GM12878 (cell line): Measurements from ENCODE around the gene NPAS2. TPM values are rescaled to one million over a fixed set of nuclear protein-coding genes. Genes with fewer than 3 reads are reported as not detected.

Experiments
- ATAC-seq: fragments of 200-7000 bp; cut with Tn5 transposase; 3 replicates; pipeline ENCODE4 v1.9.1; 2020; ENCODE audit warnings: mild to moderate bottlenecking, moderate library complexity
- BruUV-seq: library from RNA; stranded (reverse); fragments of 400-500 nt; replicated peaks from 2 replicates; lab custom pipeline; 2021; lab: Mats Ljungman, UMichigan
- CTCF ChIA-PET: fragments of 300-600 bp; sonication (Branson Sonifier 250); formaldehyde crosslinking; extraction: SDS; loops from one replicate; lab custom pipeline; 2021; ENCODE audit warnings: inconsistent platforms; lab: Yijun Ruan, JAX
- POLR2A ChIA-PET: fragments of 350-600 bp; formaldehyde crosslinking; extraction: SDS; loops from one replicate; lab custom pipeline; 2021; ENCODE audit warnings: inconsistent platforms; lab: Charles Lee
- RAD21 ChIA-PET: fragments of 300-600 bp; sonication (Branson Sonifier 250); formaldehyde crosslinking; loops from one replicate; lab custom pipeline; 2023; ENCODE audit warnings: antibody characterized with exemption; ENCODE audit not compliant: unreplicated experiment; lab: Charles Lee
- SMC1A ChIA-PET: fragments of 300-600 bp; sonication (Branson Sonifier 250); formaldehyde crosslinking; loops from one replicate; lab custom pipeline; 2023; ENCODE audit not compliant: unreplicated experiment, uncharacterized antibody; lab: Charles Lee
- DNase-seq: peaks from one replicate; pipeline ENCODE4 v3.0.0-alpha.2; 2011; ENCODE audit warnings: low read depth, low spot score
- FAIRE-seq: peaks from 3 replicates; lab custom pipeline; 2011; peaks lifted over from hg19 to GRCh38; lab: Jason Lieb, UNC
- H2AFZ ChIP-seq: 2 replicates; pipeline ENCODE4 v1.6.0; 2011; ENCODE audit warnings: low read depth, low read length, control low read depth; ENCODE audit not compliant: control insufficient read depth
- H3K27ac ChIP-seq: 2 replicates; pipeline ENCODE4 v1.5.1; 2011; ENCODE audit warnings: control low read depth; ENCODE audit not compliant: control insufficient read depth, insufficient read depth
- H3K27me3 ChIP-seq, 2 experiments: replicated peaks in 1 of 2; 2 replicates each; pipeline versions ENCODE4 v1.6.0 to v1.6.1; 2011; ENCODE audit warnings: low read length in 1 of 2; ENCODE audit not compliant: control insufficient read depth in 2 of 2, insufficient read depth in 2 of 2
- H3K36me3 ChIP-seq, 2 experiments: 2 replicates each; pipeline ENCODE4 v1.5.1; 2011; ENCODE audit warnings: low read length in 1 of 2; ENCODE audit not compliant: control insufficient read depth in 2 of 2, insufficient read depth in 2 of 2
- H3K4me1 ChIP-seq: 2 replicates; pipeline ENCODE4 v1.6.1; 2011; ENCODE audit warnings: mild to moderate bottlenecking, low read length, moderate library complexity, mixed read lengths; ENCODE audit not compliant: control insufficient read depth, insufficient read depth
- H3K4me2 ChIP-seq: 2 replicates; pipeline ENCODE4 v1.6.0; 2011; ENCODE audit warnings: control low read depth; ENCODE audit not compliant: control insufficient read depth, insufficient read depth
- H3K4me3 ChIP-seq: fragments of 200-600 bp; sonication (generic); 2 replicates; pipeline ENCODE4 v1.5.1; 2016
- H3K79me2 ChIP-seq: 2 replicates; pipeline ENCODE4 v1.6.0; 2011; ENCODE audit warnings: low read length; ENCODE audit not compliant: control insufficient read depth, insufficient read depth
- H3K9ac ChIP-seq: 2 replicates; pipeline ENCODE4 v1.8.0; 2011; ENCODE audit warnings: low read length, control low read depth, mixed read lengths; ENCODE audit not compliant: control insufficient read depth, insufficient read depth
- H3K9me3 ChIP-seq: replicated peaks from 3 replicates; pipeline ENCODE4 v1.5.1; 2011; ENCODE audit warnings: mild to moderate bottlenecking, low read length; ENCODE audit not compliant: control insufficient read depth, insufficient read depth
- H4K20me1 ChIP-seq: 2 replicates; pipeline ENCODE4 v1.6.0; 2011; ENCODE audit not compliant: control insufficient read depth, insufficient read depth
- ASH2L ChIP-seq: fragments of 300-600, 200-600 bp; sonication (generic); IDR thresholded peaks from 2 replicates; pipeline ENCODE4 v1.6.1; 2017; ENCODE audit warnings: low read depth, mild to moderate bottlenecking, borderline replicate concordance
- BCLAF1 ChIP-seq: fragments of 450-650 bp; IDR thresholded peaks from 2 replicates; pipeline ENCODE4 v1.6.1; 2017; ENCODE audit warnings: antibody characterized with exemption, mild to moderate bottlenecking, moderate library complexity
- CEBPB ChIP-seq, 2 experiments: fragments of 150-350 bp in 1 of 2; IDR thresholded peaks; 2 replicates each; pipeline ENCODE4 v1.6.1; 2012 to 2014; ENCODE audit warnings: low read depth in 2 of 2, low read length in 2 of 2, borderline replicate concordance in 1 of 2, inconsistent platforms in 1 of 2
- CHD2 ChIP-seq: IDR thresholded peaks from 2 replicates; pipeline ENCODE4 v1.6.1; 2011; ENCODE audit warnings: low read depth, low read length, improper control_type of control experiment, borderline replicate concordance
- E2F8 ChIP-seq: fragments of 450-650 bp; IDR thresholded peaks from 2 replicates; pipeline ENCODE4 v1.6.1; 2018; ENCODE audit warnings: mild to moderate bottlenecking, low read depth, moderate library complexity; ENCODE audit not compliant: partially characterized antibody
- EZH2 ChIP-seq: IDR thresholded peaks from 2 replicates; pipeline ENCODE4 v1.6.1; 2012; ENCODE audit warnings: low read depth, mild to moderate bottlenecking, control low read depth, inconsistent platforms, low read length, borderline replicate concordance; ENCODE audit not compliant: control insufficient read depth
- HDAC6 ChIP-seq: fragments of 200-600 bp; sonication (generic); IDR thresholded peaks from one replicate; pipeline ENCODE4 v1.8.0; 2017; ENCODE audit warnings: antibody characterized with exemption; ENCODE audit not compliant: unreplicated experiment
- IRF4 ChIP-seq: IDR thresholded peaks from 2 replicates; pipeline ENCODE4 v1.6.1; 2011; ENCODE audit warnings: low read depth, low read length
- MYC ChIP-seq: IDR thresholded peaks from 2 replicates; pipeline ENCODE4 v1.6.1; 2011; ENCODE audit warnings: mild to moderate bottlenecking, low read length, moderate library complexity, inconsistent platforms; ENCODE audit not compliant: insufficient read depth, insufficient replicate concordance, insufficient read length, severe bottlenecking
- RBBP5 ChIP-seq: fragments of 200-600 bp; sonication (generic); conservative IDR thresholded peaks from 2 replicates; pipeline ENCODE4 v1.6.1; 2016
- SMARCA5 ChIP-seq: fragments of 450-650 bp; IDR thresholded peaks from 2 replicates; pipeline ENCODE4 v1.6.1; 2017; ENCODE audit warnings: mild to moderate bottlenecking
- SREBF1 ChIP-seq: IDR thresholded peaks from 2 replicates; pipeline ENCODE4 v1.6.1; 2012; ENCODE audit warnings: mild to moderate bottlenecking, low read length
- TCF7 ChIP-seq: IDR thresholded peaks from 2 replicates; pipeline ENCODE4 v1.6.1; 2014; ENCODE audit warnings: antibody characterized with exemption, borderline replicate concordance
- ZBTB11 ChIP-seq: fragments of 450-650 bp; formaldehyde crosslinking; IDR thresholded peaks from 2 replicates; pipeline ENCODE4 v1.5.0; 2022; ENCODE audit warnings: mild to moderate bottlenecking, missing genetic modification characterization
- WGBS: methylation state at CpG from one replicate; pipeline ENCODE4 v1.1.6; 2016; ENCODE audit warnings: low lambda C conversion rate; ENCODE audit not compliant: insufficient replicate concordance, insufficient coverage; ENCODE audit errors: missing lambda C conversion rate; 5-methylcytosine and 5-hydroxymethylcytosine counted together
- in situ Hi-C: fragments of 300-500 bp; cut with MboI; formaldehyde crosslinking; loops from 9 replicates; pipeline ENCODE4 v1.14.3; 2018; ENCODE audit warnings: mixed read lengths
- intact Hi-C: fragments of 100-400 bp; cut with micrococcal nuclease; formaldehyde crosslinking; loops from one replicate; pipeline ENCODE4 v1.14.2; 2022; ENCODE audit not compliant: unreplicated experiment
- polyA plus RNA-seq, 11 experiments: library from polyadenylated mRNA; depleted of rRNA in 4 of 11; unstranded in 6 of 11; stranded (reverse) in 5 of 11; fragments of >200 nt; fragmentation: Nextera tagmentation in 4 of 11; fragmentation: Illumina TruSeq in 1 of 11; extraction: Ambion mirVana in 4 of 11; extraction: Trizol in 1 of 11; gene quantifications; 1 replicate in 1 of 11; 2 replicates in 10 of 11; pipeline versions ENCODE4 v1.2.1 to v1.2.3, GENCODE V29; 2011 to 2016; ENCODE audit warnings: inconsistent platforms in 2 of 11, missing spikeins in 2 of 11, low read depth in 1 of 11
- total RNA-seq, 4 experiments: library from RNA; depleted of rRNA in 3 of 4; stranded (reverse); fragments of >200 nt in 3 of 4; fragmentation: Illumina TruSeq in 1 of 4; extraction: Trizol in 1 of 4; gene quantifications; 2 replicates each; pipeline versions ENCODE4 v1.2.1 to v1.2.3, GENCODE V29; 2013 to 2021

Gene NPAS2
- total and polyA plus RNA-seq, 10 of the 15 experiments (the other 5 are each of a cell fraction or from before 2014, with no cell fraction given): 0.08 TPM; not detected in 9

GRCh38 chr2:100840519-100840918 lies 20.6 kb downstream of the NPAS2 start:
- H3K36me3 ChIP-seq: no peaks in the 10 kb centered on the region
- in situ Hi-C loops (no loop called here), intact Hi-C loops (no loop called here)
- BruUV-seq: no TSS peak
- no peak overlapping the region for H2AFZ ChIP-seq
- ATAC-seq: no peak
- H3K27me3 ChIP-seq: 0 out of 4 replicates have a peak, but pooled peaks cover 0 to 2% of the 10 kb centered on the region in 2 experiments
- H3K9ac ChIP-seq: no peak overlapping the region
- H3K4me1 ChIP-seq: no peaks in the 10 kb centered on the region
- H4K20me1 ChIP-seq: no peaks in the 10 kb centered on the region
- H3K79me2 ChIP-seq: no peaks in the 10 kb centered on the region
- H3K9me3 ChIP-seq: no peaks in the 10 kb centered on the region; the same call in 2 of the 3 replicates
- no peak overlapping the region for H3K4me2 ChIP-seq
- no peak overlapping the region for H3K4me3 ChIP-seq
- FAIRE-seq: no peak
- POLR2A ChIA-PET: no interaction called here
- SMC1A ChIA-PET: no interaction called here
- TF ChIP-seq SREBF1: no peak
- no peak for TF ChIP-seq EZH2
- no peak for TF ChIP-seq CEBPB (IDR thresholded peaks at IDR 0.05; ENCODE audit: borderline replicate concordance in 1 of 2, low read depth in 2 of 2, low read length in 2 of 2)
- TF ChIP-seq BCLAF1: no peak
- TF ChIP-seq CHD2: no peak
- no peak for TF ChIP-seq RBBP5
- no peak for TF ChIP-seq MYC
- no peak for TF ChIP-seq SMARCA5
- no peak for TF ChIP-seq ASH2L
- TF ChIP-seq IRF4: no peak
- no peak for TF ChIP-seq HDAC6
- no peak for TF ChIP-seq E2F8
- TF ChIP-seq TCF7: no peak
- no peak for TF ChIP-seq ZBTB11 (CRISPR knock-in tag)
- DNase-seq: no peak
- H3K27ac ChIP-seq: no peak overlapping the region
- CTCF ChIA-PET: no interaction called here
- RAD21 ChIA-PET: no interaction called here
- WGBS: 56% methylated on average over 7 of the region's 7 CpGs
